Measurements from ENCODE around the gene GMPPB.
"Not testable (repeated sequence)": the region's sequence is repeated elsewhere in the genome, so short reads cannot be mapped to it uniquely, and the experiment has no call there.

The GMPPB gene

GRCh38 chr3:49700014-49700413 lies 23.7 kb downstream of the GMPPB start:
- Histone ChIP-seq H3K4me2 (ENCODE audit: low read length) (no peak overlapping the region), H3K36me3 (ENCODE audit: insufficient read depth, low read length) (peaks cover 32% of the 10 kb centered on the region), H3K27me3 (ENCODE audit: control insufficient read depth, insufficient read depth, low read length) (no peaks in the 10 kb centered on the region), H3K4me3 (ENCODE audit: low read length) (no peak overlapping the region), H3K9ac (ENCODE audit: low read depth, low read length) (no peak overlapping the region), H3K4me1 (ENCODE audit: control insufficient read depth, insufficient read depth, low read length) (no peaks in the 10 kb centered on the region), H3K9me3 (replicated peaks; ENCODE audit: low read length) (no peaks in the 10 kb centered on the region)

- Histone ChIP-seq H3K4me3 (ENCODE audit: low read length) (no peak overlapping the region), H3K36me3 (ENCODE audit: insufficient read depth, low read length) (peaks cover 29% of the 10 kb centered on the region), H3K27me3 (ENCODE audit: control insufficient read depth, insufficient read depth, low read length) (no peaks in the 10 kb centered on the region), H3K4me1 (ENCODE audit: control insufficient read depth, insufficient read depth, low read length) (no peaks in the 10 kb centered on the region), H3K9ac (ENCODE audit: low read depth, low read length) (no peak overlapping the region), H3K4me2 (ENCODE audit: low read length) (no peak overlapping the region), H3K9me3 (replicated peaks; ENCODE audit: low read length) (no peaks in the 10 kb centered on the region)
Measured at GRCh38 chr3:49699281-49699979, 24.3 kb downstream of the GMPPB start.

- H3K9me3 ChIP-seq (replicated peaks; ENCODE audit: low read length); H3K27me3 ChIP-seq (ENCODE audit: control insufficient read depth, insufficient read depth, low read length); H3K4me3 ChIP-seq (ENCODE audit: low read length); H3K9ac ChIP-seq (ENCODE audit: low read depth, low read length); H3K4me2 ChIP-seq (ENCODE audit: low read length); H3K4me1 ChIP-seq (ENCODE audit: control insufficient read depth, insufficient read depth, low read length): not testable (repeated sequence)
- H3K36me3 ChIP-seq (ENCODE audit: insufficient read depth, low read length) = peaks cover 13% of the 10 kb centered on the region
Measured at GRCh38 chr3:49695350-49696015, 28.3 kb downstream of the GMPPB start.

- H3K27me3 ChIP-seq (ENCODE audit: control insufficient read depth, insufficient read depth, low read length); H3K9ac ChIP-seq (ENCODE audit: low read depth, low read length); H3K36me3 ChIP-seq (ENCODE audit: insufficient read depth, low read length); H3K4me2 ChIP-seq (ENCODE audit: low read length); H3K4me1 ChIP-seq (ENCODE audit: control insufficient read depth, insufficient read depth, low read length); H3K9me3 ChIP-seq (replicated peaks; ENCODE audit: low read length); H3K4me3 ChIP-seq (ENCODE audit: low read length): not testable (repeated sequence)
Measured at GRCh38 chr3:49694409-49695070, 29.2 kb downstream of the GMPPB start.

- H3K36me3 ChIP-seq (ENCODE audit: insufficient read depth, low read length) = not testable (repeated sequence)
Measured at GRCh38 chr3:49691481-49691880, 32.3 kb downstream of the GMPPB start.

GRCh38 chr3:49690856-49691255 lies 32.9 kb downstream of the GMPPB start:
- peak overlapping the region; percentile 93 for H3K4me2 ChIP-seq (ENCODE audit: low read length)
- H3K4me3 ChIP-seq (ENCODE audit: low read length); H3K36me3 ChIP-seq (ENCODE audit: insufficient read depth, low read length); H3K9me3 ChIP-seq (replicated peaks; ENCODE audit: low read length); H3K9ac ChIP-seq (ENCODE audit: low read depth, low read length); H3K27me3 ChIP-seq (ENCODE audit: control insufficient read depth, insufficient read depth, low read length): not testable (repeated sequence)
- H3K4me1 ChIP-seq (ENCODE audit: control insufficient read depth, insufficient read depth, low read length) = peaks cover 16% of the 10 kb centered on the region

More at GRCh38 chr3:49691481-49691880, 32.3 kb downstream of the GMPPB start:
- H3K4me3 ChIP-seq (ENCODE audit: low read length); H3K9ac ChIP-seq (ENCODE audit: low read depth, low read length); H3K27me3 ChIP-seq (ENCODE audit: control insufficient read depth, insufficient read depth, low read length); H3K9me3 ChIP-seq (replicated peaks; ENCODE audit: low read length); H3K4me2 ChIP-seq (ENCODE audit: low read length): not testable (repeated sequence)
- peaks cover 13% of the 10 kb centered on the region for H3K4me1 ChIP-seq (ENCODE audit: control insufficient read depth, insufficient read depth, low read length)

GRCh38 chr3:49689908-49690624 lies 33.7 kb downstream of the GMPPB start:
- Histone ChIP-seq H3K9ac (ENCODE audit: low read depth, low read length) (peak overlapping the region; percentile 93), H3K4me3 (ENCODE audit: low read length) (peak overlapping the region; percentile 94), H3K4me2 (ENCODE audit: low read length) (peak overlapping the region; percentile 93), H3K4me1 (ENCODE audit: control insufficient read depth, insufficient read depth, low read length) (peaks cover 16% of the 10 kb centered on the region)
- H3K9me3 ChIP-seq (replicated peaks; ENCODE audit: low read length); H3K27me3 ChIP-seq (ENCODE audit: control insufficient read depth, insufficient read depth, low read length); H3K36me3 ChIP-seq (ENCODE audit: insufficient read depth, low read length): not testable (repeated sequence)

- Histone ChIP-seq H3K4me3 (ENCODE audit: low read length) (peak within 1 kb of the TSS; percentile 94), H3K36me3 (ENCODE audit: insufficient read depth, low read length) (no peaks in the 10 kb centered on the region), H3K27me3 (ENCODE audit: control insufficient read depth, insufficient read depth, low read length) (no peaks in the 10 kb centered on the region), H3K4me2 (ENCODE audit: low read length) (peak within 1 kb of the TSS; percentile 93), H3K9ac (ENCODE audit: low read depth, low read length) (peak within 1 kb of the TSS; percentile 93), H3K9me3 (replicated peaks; ENCODE audit: low read length) (no peaks in the 10 kb centered on the region), H3K4me1 (ENCODE audit: control insufficient read depth, insufficient read depth, low read length) (peaks cover 16% of the 10 kb centered on the region)
Measured at GRCh38 chr3:49689046-49689907, 34.5 kb downstream of the GMPPB start, which contains the start of the genes MST1 and RNF123. MST1 (minus strand) TSS chr3:49689474; CDS start chr3:49688691, 783 bp downstream. RNF123 (plus strand) TSS chr3:49689557; CDS start chr3:49691166, 1,609 bp downstream.

GRCh38 chr3:49688338-49689045 lies 35.3 kb downstream of the GMPPB start:
- Histone ChIP-seq H3K4me3 (ENCODE audit: low read length) (peak overlapping the region; percentile 94), H3K9ac (ENCODE audit: low read depth, low read length) (peak overlapping the region; percentile 93)
- not testable (repeated sequence) for H3K9me3 ChIP-seq (replicated peaks; ENCODE audit: low read length)

GRCh38 chr3:49687424-49687795 lies 36.3 kb downstream of the GMPPB start:
- H3K4me1 ChIP-seq (ENCODE audit: control insufficient read depth, insufficient read depth, low read length) = peaks cover 27% of the 10 kb centered on the region
- H3K9ac ChIP-seq (ENCODE audit: low read depth, low read length); H3K4me2 ChIP-seq (ENCODE audit: low read length); H3K4me3 ChIP-seq (ENCODE audit: low read length); H3K27me3 ChIP-seq (ENCODE audit: control insufficient read depth, insufficient read depth, low read length); H3K9me3 ChIP-seq (replicated peaks; ENCODE audit: low read length): not testable (repeated sequence)
- peaks cover 13% of the 10 kb centered on the region for H3K36me3 ChIP-seq (ENCODE audit: insufficient read depth, low read length)

More at GRCh38 chr3:49688338-49689045, 35.3 kb downstream of the GMPPB start:
- H3K4me1 ChIP-seq (ENCODE audit: control insufficient read depth, insufficient read depth, low read length) = peaks cover 18% of the 10 kb centered on the region
- peak overlapping the region; percentile 93 for H3K4me2 ChIP-seq (ENCODE audit: low read length)
- not testable (repeated sequence) for H3K36me3 ChIP-seq (ENCODE audit: insufficient read depth, low read length); H3K27me3 ChIP-seq (ENCODE audit: control insufficient read depth, insufficient read depth, low read length)
